ENCODE data around the gene GALNT12. TPM values are rescaled to one million over a fixed set of nuclear protein-coding genes. Genes with fewer than 3 reads are reported as not detected.

GALNT12 gene
- polyA plus RNA-seq, 1 donor (not counting 4 experiments of a cell fraction or from before 2014, with no cell fraction given): 1.8 TPM

DNA sequence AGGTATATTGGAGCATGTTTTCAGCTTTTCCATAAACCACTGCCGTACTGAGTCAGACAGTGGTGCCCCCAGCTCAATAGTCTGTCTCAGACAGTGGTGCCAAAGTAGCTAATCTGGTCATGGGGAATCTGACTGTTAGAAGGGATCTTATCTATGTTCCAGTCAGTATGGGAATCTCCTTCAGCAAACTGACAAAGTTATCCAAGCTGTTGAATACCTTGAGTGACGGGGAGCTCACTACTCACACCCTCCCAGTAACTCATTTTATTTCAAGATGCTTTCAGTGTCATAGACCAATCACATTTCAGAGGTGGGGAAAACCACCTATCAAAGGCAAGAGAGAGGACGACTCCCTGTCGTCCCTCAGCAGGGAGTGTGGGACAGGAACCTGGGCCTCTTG is 29.9 kb upstream of the GALNT12 start:
- dilution Hi-C loops (cut with MboI; ENCODE audit: extremely low pct_ligation_motif_present, low sequenced_read_pairs): no loop called here
- peaks cover 13% of the 10 kb centered on the region for H3K4me1 ChIP-seq (ENCODE audit: control insufficient read depth, extremely low read depth, insufficient read depth, low read length)
- no peaks in the 10 kb centered on the region for H3K9me3 ChIP-seq (ENCODE audit: control insufficient read depth, low read depth, low read length)
- peaks cover 9 to 13% of the 10 kb centered on the region in 2 experiments for H3K36me3 ChIP-seq (ENCODE audit: control insufficient read depth in 2 of 2, extremely low read depth in 1 of 2, insufficient read depth in 2 of 2, low read length in 2 of 2)
- H4K20me1 ChIP-seq (ENCODE audit: control insufficient read depth, extremely low read depth, insufficient read depth, low read length): no peaks in the 10 kb centered on the region
- no peak for DNase-seq (ENCODE audit: low read depth, low spot score)
- no peak overlapping the region for H3K4me2 ChIP-seq (ENCODE audit: control insufficient read depth, extremely low read depth, insufficient read depth, low read depth, low read length)
- FAIRE-seq: no peak
- no peak overlapping the region for H3K27ac ChIP-seq (ENCODE audit: control insufficient read depth, insufficient read depth, low read length)
- no peaks in the 10 kb centered on the region for H3K79me2 ChIP-seq (ENCODE audit: control insufficient read depth, insufficient read depth, low read length)
- no peaks in the 10 kb centered on the region for H3K9me1 ChIP-seq (ENCODE audit: control insufficient read depth, extremely low read depth, insufficient read depth, low read length)
- no peaks in the 10 kb centered on the region for H3K27me3 ChIP-seq (ENCODE audit: control insufficient read depth, extremely low read depth, insufficient read depth, low read length)
- TF ChIP-seq, protein P1, sequence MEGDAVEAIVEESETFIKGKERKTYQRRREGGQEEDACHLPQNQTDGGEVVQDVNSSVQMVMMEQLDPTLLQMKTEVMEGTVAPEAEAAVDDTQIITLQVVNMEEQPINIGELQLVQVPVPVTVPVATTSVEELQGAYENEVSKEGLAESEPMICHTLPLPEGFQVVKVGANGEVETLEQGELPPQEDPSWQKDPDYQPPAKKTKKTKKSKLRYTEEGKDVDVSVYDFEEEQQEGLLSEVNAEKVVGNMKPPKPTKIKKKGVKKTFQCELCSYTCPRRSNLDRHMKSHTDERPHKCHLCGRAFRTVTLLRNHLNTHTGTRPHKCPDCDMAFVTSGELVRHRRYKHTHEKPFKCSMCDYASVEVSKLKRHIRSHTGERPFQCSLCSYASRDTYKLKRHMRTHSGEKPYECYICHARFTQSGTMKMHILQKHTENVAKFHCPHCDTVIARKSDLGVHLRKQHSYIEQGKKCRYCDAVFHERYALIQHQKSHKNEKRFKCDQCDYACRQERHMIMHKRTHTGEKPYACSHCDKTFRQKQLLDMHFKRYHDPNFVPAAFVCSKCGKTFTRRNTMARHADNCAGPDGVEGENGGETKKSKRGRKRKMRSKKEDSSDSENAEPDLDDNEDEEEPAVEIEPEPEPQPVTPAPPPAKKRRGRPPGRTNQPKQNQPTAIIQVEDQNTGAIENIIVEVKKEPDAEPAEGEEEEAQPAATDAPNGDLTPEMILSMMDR (optimal IDR thresholded peaks at IDR 0.05 in 1 of 3, IDR thresholded peaks at IDR 0.05 in 1 of 3, conservative IDR thresholded peaks at IDR 0.05 in 1 of 3; ENCODE audit: extremely low read depth in 1 of 3, insufficient read depth in 2 of 3, low read length in 3 of 3): no peak
- no peak for TF ChIP-seq EZH2 (IDR thresholded peaks at IDR 0.05; ENCODE audit: low read length)
- H2AFZ ChIP-seq (ENCODE audit: control insufficient read depth, low read length): no peak overlapping the region
- no peak overlapping the region for H3K9ac ChIP-seq (ENCODE audit: control insufficient read depth, extremely low read depth, insufficient read depth, low read length)
- no peak overlapping the region for H3K4me3 ChIP-seq (ENCODE audit: control insufficient read depth in 2 of 3, extremely low read depth in 1 of 3, insufficient read depth in 2 of 3, low read depth in 1 of 3, low read length in 3 of 3)

DNA sequence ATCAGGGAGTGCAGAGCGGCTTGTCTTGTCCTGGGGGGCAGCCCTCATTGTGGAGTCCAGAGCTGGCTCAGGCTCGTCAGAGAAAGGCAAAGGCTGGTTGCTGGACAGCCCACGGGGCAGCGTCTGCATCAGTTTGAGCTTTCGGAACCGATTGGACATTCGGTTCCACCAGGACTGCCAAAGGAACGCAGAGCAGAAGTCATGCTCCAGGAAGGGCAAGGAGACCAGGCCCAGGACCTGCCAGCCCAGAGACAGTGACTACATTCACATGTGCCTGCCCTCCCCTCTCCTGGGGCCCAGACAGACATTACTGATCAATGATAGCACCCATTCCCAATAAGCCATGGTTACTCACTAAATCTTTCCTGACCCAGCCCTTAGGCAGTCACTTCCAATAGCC is 29.2 kb upstream of the GALNT12 start:
- no peak overlapping the region for H3K9ac ChIP-seq (ENCODE audit: control insufficient read depth, extremely low read depth, insufficient read depth, low read length)
- H3K27me3 ChIP-seq (ENCODE audit: control insufficient read depth, extremely low read depth, insufficient read depth, low read length): no peaks in the 10 kb centered on the region
- H4K20me1 ChIP-seq (ENCODE audit: control insufficient read depth, extremely low read depth, insufficient read depth, low read length): no peaks in the 10 kb centered on the region
- no peak for TF ChIP-seq EZH2 (IDR thresholded peaks at IDR 0.05; ENCODE audit: low read length)
- TF ChIP-seq, protein P1 (optimal IDR thresholded peaks at IDR 0.05 in 1 of 3, IDR thresholded peaks at IDR 0.05 in 1 of 3, conservative IDR thresholded peaks at IDR 0.05 in 1 of 3; ENCODE audit: extremely low read depth in 1 of 3, insufficient read depth in 2 of 3, low read length in 3 of 3): no peak
- no peak for FAIRE-seq
- no peak overlapping the region for H3K4me3 ChIP-seq (ENCODE audit: control insufficient read depth in 2 of 3, extremely low read depth in 1 of 3, insufficient read depth in 2 of 3, low read depth in 1 of 3, low read length in 3 of 3)
- DNase-seq (ENCODE audit: low read depth, low spot score): no peak
- no peaks in the 10 kb centered on the region for H3K9me3 ChIP-seq (ENCODE audit: control insufficient read depth, low read depth, low read length)
- dilution Hi-C loops (cut with MboI; ENCODE audit: extremely low pct_ligation_motif_present, low sequenced_read_pairs): no loop called here
- H3K4me2 ChIP-seq (ENCODE audit: control insufficient read depth, extremely low read depth, insufficient read depth, low read depth, low read length): no peak overlapping the region
- no peak overlapping the region for H2AFZ ChIP-seq (ENCODE audit: control insufficient read depth, low read length)
- peaks cover 4 to 10% of the 10 kb centered on the region in 2 experiments for H3K36me3 ChIP-seq (ENCODE audit: control insufficient read depth in 2 of 2, extremely low read depth in 1 of 2, insufficient read depth in 2 of 2, low read length in 2 of 2)
- no peaks in the 10 kb centered on the region for H3K79me2 ChIP-seq (ENCODE audit: control insufficient read depth, insufficient read depth, low read length)
- H3K27ac ChIP-seq (ENCODE audit: control insufficient read depth, insufficient read depth, low read length): no peak overlapping the region
- H3K4me1 ChIP-seq (ENCODE audit: control insufficient read depth, extremely low read depth, insufficient read depth, low read length): peaks cover 16% of the 10 kb centered on the region
- H3K9me1 ChIP-seq (ENCODE audit: control insufficient read depth, extremely low read depth, insufficient read depth, low read length): no peaks in the 10 kb centered on the region
